Smooth muscle cell (in vitro differentiated cells): ENCODE measurements around the gene SERTAD1. TPM values are rescaled to one million over a fixed set of nuclear protein-coding genes. Genes with fewer than 3 reads are reported as not detected.

Source experiments
- DNase-seq: peaks from one replicate; lab custom pipeline; 2025; ENCODE audit not compliant: unreplicated experiment; lab: John Stamatoyannopoulos, UW
- H2AFZ ChIP-seq: fragments of 200-600 bp; sonication (generic); 2 replicates; pipeline ENCODE4 v1.6.0; 2016; ENCODE audit warnings: antibody characterized with exemption, low read depth, mild to moderate bottlenecking
- H3F3A ChIP-seq: fragments of 200-600 bp; sonication (generic); 2 replicates; pipeline ENCODE4 v1.6.0; 2017; ENCODE audit warnings: antibody characterized with exemption, low read depth
- H3K27ac ChIP-seq: fragments of 200-600 bp; sonication (generic); 2 replicates; pipeline ENCODE4 v1.5.1; 2016; ENCODE audit warnings: low read depth, mild to moderate bottlenecking
- H3K27me3 ChIP-seq: fragments of 200-600 bp; sonication (generic); 2 replicates; pipeline ENCODE4 v1.6.1; 2016; ENCODE audit warnings: low read depth, mild to moderate bottlenecking
- H3K36me3 ChIP-seq: fragments of 200-600 bp; sonication (generic); 2 replicates; pipeline ENCODE4 v1.5.1; 2016; ENCODE audit warnings: low read depth
- H3K4me1 ChIP-seq: fragments of 200-600 bp; sonication (generic); 2 replicates; pipeline ENCODE4 v1.5.1; 2016; ENCODE audit warnings: low read depth
- H3K4me2 ChIP-seq: fragments of 200-600 bp; sonication (generic); 2 replicates; pipeline ENCODE4 v1.6.0; 2016; ENCODE audit warnings: mild to moderate bottlenecking
- H3K4me3 ChIP-seq: fragments of 200-600 bp; sonication (generic); 2 replicates; pipeline ENCODE4 v1.5.1; 2016; ENCODE audit warnings: mild to moderate bottlenecking
- H3K79me2 ChIP-seq: fragments of 200-600 bp; sonication (generic); 2 replicates; pipeline ENCODE4 v1.6.0; 2016; ENCODE audit warnings: low read depth, mild to moderate bottlenecking
- H3K9ac ChIP-seq: fragments of 200-600 bp; sonication (generic); 2 replicates; pipeline ENCODE4 v1.6.0; 2016; ENCODE audit warnings: low read depth
- H3K9me3 ChIP-seq: fragments of 200-600 bp; sonication (generic); replicated peaks from 2 replicates; pipeline ENCODE4 v1.5.1; 2016; ENCODE audit warnings: low read depth
- H4K20me1 ChIP-seq: fragments of 200-600 bp; sonication (generic); 2 replicates; pipeline ENCODE4 v1.6.0; 2016; ENCODE audit warnings: low read depth
- WGBS: methylation state at CpG from one replicate; pipeline ENCODE4 v1.1.7; 2016; ENCODE audit warnings: low lambda C conversion rate; 5-methylcytosine and 5-hydroxymethylcytosine counted together
- polyA plus RNA-seq: library from polyadenylated mRNA; unstranded; fragments of >200 nt; fragmentation: Nextera tagmentation; extraction: Ambion mirVana; gene quantifications from 2 replicates; pipeline ENCODE4 v1.2.1, GENCODE V29; 2016
- total RNA-seq: library from RNA; depleted of rRNA; stranded (reverse); fragments of >200 nt; gene quantifications from 2 replicates; pipeline ENCODE4 v1.2.3, GENCODE V29; 2014
- TF ChIP-seq, protein P1 (sequence below): fragments of 200-600 bp; sonication (generic); IDR thresholded peaks from 2 replicates; pipeline ENCODE4 v1.5.1; 2017; ENCODE audit warnings: borderline replicate concordance, mild to moderate bottlenecking, antibody characterized with exemption; ENCODE audit not compliant: insufficient read depth, poor library complexity, severe bottlenecking

Gene SERTAD1
- total and polyA plus RNA-seq, 2 experiments from 2014 or later = 44.0 to 67.2 TPM

- DNase-seq = no peak
- no peaks in the 10 kb centered on the region for H3K27me3 ChIP-seq
- no peaks in the 10 kb centered on the region for H3K79me2 ChIP-seq
- TF ChIP-seq, protein P1, sequence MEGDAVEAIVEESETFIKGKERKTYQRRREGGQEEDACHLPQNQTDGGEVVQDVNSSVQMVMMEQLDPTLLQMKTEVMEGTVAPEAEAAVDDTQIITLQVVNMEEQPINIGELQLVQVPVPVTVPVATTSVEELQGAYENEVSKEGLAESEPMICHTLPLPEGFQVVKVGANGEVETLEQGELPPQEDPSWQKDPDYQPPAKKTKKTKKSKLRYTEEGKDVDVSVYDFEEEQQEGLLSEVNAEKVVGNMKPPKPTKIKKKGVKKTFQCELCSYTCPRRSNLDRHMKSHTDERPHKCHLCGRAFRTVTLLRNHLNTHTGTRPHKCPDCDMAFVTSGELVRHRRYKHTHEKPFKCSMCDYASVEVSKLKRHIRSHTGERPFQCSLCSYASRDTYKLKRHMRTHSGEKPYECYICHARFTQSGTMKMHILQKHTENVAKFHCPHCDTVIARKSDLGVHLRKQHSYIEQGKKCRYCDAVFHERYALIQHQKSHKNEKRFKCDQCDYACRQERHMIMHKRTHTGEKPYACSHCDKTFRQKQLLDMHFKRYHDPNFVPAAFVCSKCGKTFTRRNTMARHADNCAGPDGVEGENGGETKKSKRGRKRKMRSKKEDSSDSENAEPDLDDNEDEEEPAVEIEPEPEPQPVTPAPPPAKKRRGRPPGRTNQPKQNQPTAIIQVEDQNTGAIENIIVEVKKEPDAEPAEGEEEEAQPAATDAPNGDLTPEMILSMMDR = no peak
- H3K27ac ChIP-seq = no peak overlapping the region
- H4K20me1 ChIP-seq = no peaks in the 10 kb centered on the region
- H2AFZ ChIP-seq = no peak overlapping the region
- H3K9me3 ChIP-seq = no peaks in the 10 kb centered on the region
- H3K4me1 ChIP-seq = no peaks in the 10 kb centered on the region
- no peaks in the 10 kb centered on the region for H3K36me3 ChIP-seq
- no peak overlapping the region for H3K9ac ChIP-seq
- H3K4me3 ChIP-seq = no peak overlapping the region
- 93% methylated on average over 10 of the region's 10 CpGs for WGBS
- no peak overlapping the region for H3K4me2 ChIP-seq
- no peaks in the 10 kb centered on the region for H3F3A ChIP-seq
Measured at GRCh38 chr19:40387155-40387554, 38.6 kb downstream of the SERTAD1 start.

- H3K36me3 ChIP-seq = no peaks in the 10 kb centered on the region
- H3K27me3 ChIP-seq = no peaks in the 10 kb centered on the region
- TF ChIP-seq, protein P1 = no peak
Measured at GRCh38 chr19:40383668-40384248, 42.0 kb downstream of the SERTAD1 start.

GRCh38 chr19:40381321-40381720 is 44.5 kb downstream of the SERTAD1 start:
- Histone ChIP-seq H3K79me2 (no peaks in the 10 kb centered on the region), H3K27ac (no peak overlapping the region), H2AFZ (no peak overlapping the region), H3K9ac (no peak overlapping the region), H3K4me1 (no peaks in the 10 kb centered on the region), H3K4me3 (no peak overlapping the region), H3K9me3 (no peaks in the 10 kb centered on the region), H3K27me3 (no peaks in the 10 kb centered on the region), H3K36me3 (no peaks in the 10 kb centered on the region), H3F3A (no peaks in the 10 kb centered on the region), H4K20me1 (no peaks in the 10 kb centered on the region), H3K4me2 (no peak overlapping the region)
- TF ChIP-seq, protein P1 = no peak
- 94% methylated on average over 3 of the region's 3 CpGs for WGBS
- DNase-seq = no peak

More at GRCh38 chr19:40383668-40384248, 42.0 kb downstream of the SERTAD1 start:
- Histone ChIP-seq H3F3A (no peaks in the 10 kb centered on the region), H3K79me2 (no peaks in the 10 kb centered on the region), H3K4me2 (no peak overlapping the region), H4K20me1 (no peaks in the 10 kb centered on the region), H3K4me3 (no peak overlapping the region), H3K9me3 (no peaks in the 10 kb centered on the region), H3K27ac (no peak overlapping the region), H2AFZ (no peak overlapping the region), H3K4me1 (no peaks in the 10 kb centered on the region), H3K9ac (no peak overlapping the region)
- 93% methylated on average over 26 of the region's 28 CpGs for WGBS
- no peak for DNase-seq
